Prostate gland (tissue), 2 donors: ENCODE results near the gene RBM45. TPM values are rescaled to one million over a fixed set of nuclear protein-coding genes. Genes with fewer than 3 reads are reported as not detected.

Experiments used
- DNase-seq: peaks from one replicate; pipeline ENCODE4 v3.0.0-alpha.2; 2019; ENCODE audit warnings: low spot score
- H3K27ac ChIP-seq, 2 donors: fragments of 200-600 bp; sonication (generic); 2 replicates each; pipeline ENCODE4 v1.5.1; 2017 to 2019
- H3K27me3 ChIP-seq: fragments of 200-600 bp; sonication (generic); replicated peaks from 2 replicates; pipeline ENCODE4 v1.5.1; 2019; ENCODE audit not compliant: insufficient read depth
- H3K36me3 ChIP-seq, 2 donors: fragments of 200-600 bp; sonication (generic); 1 replicate in 1 of 2; 2 replicates in 1 of 2; pipeline versions ENCODE4 v1.5.1 to v1.8.1; 2017 to 2019
- H3K4me1 ChIP-seq: fragments of 200-600 bp; sonication (generic); replicated peaks from 2 replicates; pipeline ENCODE4 v1.5.1; 2019
- H3K4me3 ChIP-seq, 2 donors: fragments of 200-600 bp; sonication (generic); 2 replicates each; pipeline ENCODE4 v1.5.1; 2017 to 2019
- H3K9me3 ChIP-seq: fragments of 200-600 bp; sonication (generic); 2 replicates; pipeline ENCODE4 v1.5.1; 2017
- CTCF ChIP-seq, 4 experiments: fragments of 200-600 bp in 2 of 4; fragments of 450-650 bp in 2 of 4; sonication (generic) in 2 of 4; IDR thresholded peaks; 1 replicate in 3 of 4; 2 replicates in 1 of 4; pipeline ENCODE4 v1.5.1; 2016 to 2019; ENCODE audit warnings: antibody characterized with exemption in 4 of 4, mild to moderate bottlenecking in 2 of 4, moderate library complexity in 2 of 4
- POLR2A ChIP-seq: fragments of 450-650 bp; IDR thresholded peaks from one replicate; pipeline ENCODE4 v1.6.1; 2016; ENCODE audit warnings: antibody characterized with exemption, mild to moderate bottlenecking
- POLR2AphosphoS5 ChIP-seq: sonication (generic); formaldehyde crosslinking; IDR thresholded peaks from one replicate; pipeline ENCODE4 v1.6.1; 2017; ENCODE audit warnings: antibody characterized with exemption
- WGBS: methylation state at CpG from one replicate; pipeline ENCODE4 v1.1.5; 2018; 5-methylcytosine and 5-hydroxymethylcytosine counted together
- intact Hi-C: fragments of 100-400 bp; cut with DNase I; formaldehyde crosslinking; loops from one replicate; pipeline ENCODE4 v1.14.2; 2022
- total RNA-seq, 2 donors: library from RNA; depleted of rRNA; stranded (reverse); fragments of >200 nt; gene quantifications; one replicate each; pipeline ENCODE4 v1.1.0, GENCODE V29; 2016

RBM45 gene
- total RNA-seq, 2 donors from 2014 or later, result 9.7 to 19.0 TPM

GRCh38 chr2:178114462-178114861 lies 2.2 kb downstream of the RBM45 start:
- Histone ChIP-seq H3K4me1 (no peaks in the 10 kb centered on the region), H3K27me3 (no peaks in the 10 kb centered on the region), H3K9me3 (no peaks in the 10 kb centered on the region), H3K36me3 (no peaks in the 10 kb centered on the region), H3K4me3 (no peak overlapping the region), H3K27ac (no peak overlapping the region)
- TF ChIP-seq POLR2A (no peak), CTCF (IDR thresholded peaks at IDR 0.05) (no peak), POLR2AphosphoS5 (no peak)
- no peak for DNase-seq
- 90% methylated on average over 2 of the region's 2 CpGs for WGBS
- intact Hi-C loops, result loop anchor here (5.0 kb wide), 1 partner anchor 298 kb away; no protein-coding TSS in a partner anchor

GRCh38 chr2:178115271-178115670 lies 3.0 kb downstream of the RBM45 start:
- H3K9me3 ChIP-seq, result no peaks in the 10 kb centered on the region
- no peak overlapping the region for H3K4me3 ChIP-seq
- no peak overlapping the region for H3K27ac ChIP-seq
- no peaks in the 10 kb centered on the region for H3K36me3 ChIP-seq
- H3K4me1 ChIP-seq, result no peaks in the 10 kb centered on the region
- intact Hi-C loops, result no loop called here
- DNase-seq, result no peak
- no peaks in the 10 kb centered on the region for H3K27me3 ChIP-seq
- TF ChIP-seq CTCF (IDR thresholded peaks at IDR 0.05) (no peak), POLR2AphosphoS5 (no peak), POLR2A (no peak)

GRCh38 chr2:178117725-178118124 lies 5.5 kb downstream of the RBM45 start:
- no peak overlapping the region for H3K27ac ChIP-seq
- H3K9me3 ChIP-seq, result no peaks in the 10 kb centered on the region
- DNase-seq, result no peak
- H3K27me3 ChIP-seq, result no peaks in the 10 kb centered on the region
- no peak overlapping the region for H3K4me3 ChIP-seq
- 96% methylated on average over 1 of the region's 1 CpG for WGBS
- TF ChIP-seq POLR2A (no peak), CTCF (IDR thresholded peaks at IDR 0.05) (no peak), POLR2AphosphoS5 (no peak)
- intact Hi-C loops, result no loop called here
- peaks cover 0 to 5% of the 10 kb centered on the region in 2 donors for H3K36me3 ChIP-seq
- H3K4me1 ChIP-seq, result no peaks in the 10 kb centered on the region

GRCh38 chr2:178119179-178119922 lies 7.1 kb downstream of the RBM45 start:
- H3K36me3 ChIP-seq, result peaks cover 0 to 5% of the 10 kb centered on the region in 2 donors

More at GRCh38 chr2:178119179-178119922, 7.1 kb downstream of the RBM45 start:
- TF ChIP-seq CTCF (IDR thresholded peaks at IDR 0.05) (no peak), POLR2AphosphoS5 (no peak), POLR2A (no peak)
- Histone ChIP-seq H3K27me3 (no peaks in the 10 kb centered on the region), H3K4me1 (no peaks in the 10 kb centered on the region), H3K9me3 (no peaks in the 10 kb centered on the region), H3K4me3 (no peak overlapping the region), H3K27ac (no peak overlapping the region)
- no peak for DNase-seq
- intact Hi-C loops, result no loop called here
- 79% methylated on average over 3 of the region's 3 CpGs for WGBS
